ENCODE measurements around the gene DENND4A. TPM values are rescaled to one million over a fixed set of nuclear protein-coding genes. Genes with fewer than 3 reads are reported as not detected.
"Not testable (repeated sequence)": the region's sequence is repeated elsewhere in the genome, so short reads cannot be mapped to it uniquely, and the experiment has no call there.

The DENND4A gene
- total RNA-seq, 6 experiments from 2014 or later, result 15.8 to 19.4 (median 17.1) TPM

DNA sequence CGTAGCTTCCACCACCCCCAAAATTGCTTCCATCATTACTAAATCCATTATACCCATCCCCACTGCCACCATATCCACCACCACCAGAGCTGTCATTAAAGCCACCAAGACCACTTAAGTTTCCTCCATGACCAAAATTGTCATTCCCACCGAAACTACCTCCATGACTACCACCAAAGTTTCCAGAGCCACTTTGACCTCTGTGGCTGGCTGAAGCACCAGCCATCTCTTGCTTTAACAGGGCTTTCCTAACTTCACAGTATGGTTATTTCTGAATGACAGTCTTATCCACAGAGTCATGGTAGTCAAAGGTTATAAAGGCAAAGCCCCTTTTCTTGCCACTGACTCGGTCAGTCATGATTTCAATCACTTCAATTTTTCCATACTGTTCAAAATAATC is 24.3 kb upstream of the DENND4A start:
- H3K9me3 Mint-ChIP-seq, result peaks cover 10% of the 10 kb centered on the region
- DNase-seq, result no peak
- no peaks in the 10 kb centered on the region for H3K27me3 Mint-ChIP-seq (ENCODE audit: insufficient read depth)
- TF ChIP-seq, protein P1, sequence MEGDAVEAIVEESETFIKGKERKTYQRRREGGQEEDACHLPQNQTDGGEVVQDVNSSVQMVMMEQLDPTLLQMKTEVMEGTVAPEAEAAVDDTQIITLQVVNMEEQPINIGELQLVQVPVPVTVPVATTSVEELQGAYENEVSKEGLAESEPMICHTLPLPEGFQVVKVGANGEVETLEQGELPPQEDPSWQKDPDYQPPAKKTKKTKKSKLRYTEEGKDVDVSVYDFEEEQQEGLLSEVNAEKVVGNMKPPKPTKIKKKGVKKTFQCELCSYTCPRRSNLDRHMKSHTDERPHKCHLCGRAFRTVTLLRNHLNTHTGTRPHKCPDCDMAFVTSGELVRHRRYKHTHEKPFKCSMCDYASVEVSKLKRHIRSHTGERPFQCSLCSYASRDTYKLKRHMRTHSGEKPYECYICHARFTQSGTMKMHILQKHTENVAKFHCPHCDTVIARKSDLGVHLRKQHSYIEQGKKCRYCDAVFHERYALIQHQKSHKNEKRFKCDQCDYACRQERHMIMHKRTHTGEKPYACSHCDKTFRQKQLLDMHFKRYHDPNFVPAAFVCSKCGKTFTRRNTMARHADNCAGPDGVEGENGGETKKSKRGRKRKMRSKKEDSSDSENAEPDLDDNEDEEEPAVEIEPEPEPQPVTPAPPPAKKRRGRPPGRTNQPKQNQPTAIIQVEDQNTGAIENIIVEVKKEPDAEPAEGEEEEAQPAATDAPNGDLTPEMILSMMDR (IDR thresholded peaks at IDR 0.05), result no peak
- peaks cover 6% of the 10 kb centered on the region for H3K36me3 Mint-ChIP-seq (ENCODE audit: low read depth)
- H3K4me1 Mint-ChIP-seq (ENCODE audit: low read depth), result peaks cover 19% of the 10 kb centered on the region
- no peak overlapping the region for H3K4me3 Mint-ChIP-seq
- no peak overlapping the region for H3K27ac Mint-ChIP-seq

DNA sequence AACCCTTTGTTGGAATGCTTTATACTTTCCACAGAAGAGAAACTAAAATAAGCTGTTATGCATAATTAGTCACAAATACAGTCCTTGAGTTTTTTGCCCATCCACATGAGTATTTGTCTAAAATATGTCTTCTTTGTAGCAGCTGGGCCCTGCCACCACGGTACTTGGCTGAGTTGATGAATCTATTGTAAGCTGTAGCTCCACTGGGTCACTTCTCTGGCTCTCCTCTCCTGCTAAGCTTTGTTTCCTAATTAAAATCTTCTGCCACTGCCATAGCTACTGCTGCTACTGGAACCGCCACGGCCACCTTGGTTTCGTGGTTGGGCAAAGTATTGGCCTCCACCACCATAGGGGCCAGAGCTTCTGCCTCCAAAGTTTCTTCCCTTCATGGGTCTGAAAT is 23.9 kb upstream of the DENND4A start:
- not testable (repeated sequence) for H3K27me3 Mint-ChIP-seq (ENCODE audit: insufficient read depth); H3K36me3 Mint-ChIP-seq (ENCODE audit: low read depth); DNase-seq; H3K4me3 Mint-ChIP-seq; H3K27ac Mint-ChIP-seq
- Mint-ChIP-seq H3K9me3 (peaks cover 10% of the 10 kb centered on the region), H3K4me1 (ENCODE audit: low read depth) (peaks cover 19% of the 10 kb centered on the region)

DNA sequence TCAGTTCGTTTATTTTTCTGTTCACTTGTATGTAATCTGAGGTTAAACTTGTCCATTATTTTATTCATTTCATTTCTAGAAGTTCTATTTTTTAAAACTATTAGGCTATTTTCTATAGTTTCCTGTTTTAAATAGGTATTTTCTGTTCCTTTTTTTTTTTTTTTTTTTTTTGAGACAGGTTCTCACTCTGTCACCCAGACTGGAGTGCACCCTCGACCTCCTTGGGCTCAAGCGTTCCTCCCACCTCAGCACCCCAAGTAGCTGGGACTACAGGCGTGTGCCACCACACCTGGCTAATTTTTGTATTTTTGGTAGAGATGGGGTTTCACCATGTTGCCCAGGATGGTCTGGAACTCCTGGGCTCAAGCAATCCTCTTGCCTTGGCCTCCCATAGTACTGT is 22.2 kb upstream of the DENND4A start:
- H3K27me3 Mint-ChIP-seq (ENCODE audit: insufficient read depth); H3K4me1 Mint-ChIP-seq (ENCODE audit: low read depth); H3K36me3 Mint-ChIP-seq (ENCODE audit: low read depth); H3K4me3 Mint-ChIP-seq; H3K27ac Mint-ChIP-seq; DNase-seq: not testable (repeated sequence)
- peaks cover 10% of the 10 kb centered on the region for H3K9me3 Mint-ChIP-seq

DNA sequence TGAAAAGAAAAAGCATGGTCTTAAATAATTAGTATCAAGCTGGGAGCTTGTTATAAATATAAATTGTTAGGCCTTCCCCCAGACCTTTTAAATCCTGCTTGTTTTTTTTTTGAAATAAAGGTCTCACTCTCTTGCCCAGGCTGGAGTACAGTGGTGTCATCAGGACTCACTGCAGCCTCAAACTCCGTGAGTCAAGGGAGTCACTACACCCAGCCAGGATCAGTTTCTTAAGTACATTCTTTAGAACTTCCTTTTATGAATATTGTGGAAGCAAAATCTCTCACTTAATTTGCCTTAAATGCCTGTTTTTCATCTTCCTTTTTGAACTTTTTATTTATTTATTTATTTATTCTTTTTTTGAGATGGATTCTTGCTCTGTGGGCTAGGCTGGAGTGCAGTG is 20.8 kb upstream of the DENND4A start:
- H3K27ac Mint-ChIP-seq, result no peak overlapping the region

DNA sequence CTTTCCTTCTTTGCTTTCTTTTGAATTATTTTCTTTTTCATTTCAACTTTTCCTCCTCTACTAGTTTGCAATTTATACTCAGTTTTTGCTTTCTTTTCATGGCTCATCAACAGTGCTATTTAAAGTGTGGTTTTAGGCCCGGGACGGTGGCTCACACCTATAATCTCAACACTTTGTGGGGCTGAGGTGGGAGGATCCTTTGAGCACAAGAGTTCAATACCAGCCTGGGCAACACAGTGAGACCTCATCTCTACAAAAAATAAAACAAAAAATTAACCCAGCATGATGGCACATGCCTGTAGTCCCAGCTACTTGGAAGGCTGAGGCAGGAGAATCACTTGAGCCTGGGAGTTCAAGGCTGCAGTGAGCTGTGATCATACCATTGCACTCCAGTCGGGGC is 20.4 kb upstream of the DENND4A start:
- DNase-seq, result no peak
- TF ChIP-seq, protein P1 (IDR thresholded peaks at IDR 0.05), result no peak
- Mint-ChIP-seq H3K4me3 (no peak overlapping the region), H3K4me1 (ENCODE audit: low read depth) (no peaks in the 10 kb centered on the region; the same call in 1 of the 2 replicates), H3K9me3 (peaks cover 10% of the 10 kb centered on the region), H3K36me3 (ENCODE audit: low read depth) (peaks cover 6% of the 10 kb centered on the region), H3K27ac (no peak overlapping the region), H3K27me3 (ENCODE audit: insufficient read depth) (no peaks in the 10 kb centered on the region)

More for the DNA sequence above, 20.8 kb upstream of the DENND4A start:
- H3K36me3 Mint-ChIP-seq (ENCODE audit: low read depth), result peaks cover 6% of the 10 kb centered on the region
- H3K9me3 Mint-ChIP-seq, result peaks cover 10% of the 10 kb centered on the region
- no peak overlapping the region for H3K4me3 Mint-ChIP-seq
- H3K4me1 Mint-ChIP-seq (ENCODE audit: low read depth), result no peaks in the 10 kb centered on the region; the same call in 1 of the 2 replicates
- DNase-seq, result no peak
- TF ChIP-seq, protein P1 (IDR thresholded peaks at IDR 0.05), result no peak
- H3K27me3 Mint-ChIP-seq (ENCODE audit: insufficient read depth), result no peaks in the 10 kb centered on the region

DNA sequence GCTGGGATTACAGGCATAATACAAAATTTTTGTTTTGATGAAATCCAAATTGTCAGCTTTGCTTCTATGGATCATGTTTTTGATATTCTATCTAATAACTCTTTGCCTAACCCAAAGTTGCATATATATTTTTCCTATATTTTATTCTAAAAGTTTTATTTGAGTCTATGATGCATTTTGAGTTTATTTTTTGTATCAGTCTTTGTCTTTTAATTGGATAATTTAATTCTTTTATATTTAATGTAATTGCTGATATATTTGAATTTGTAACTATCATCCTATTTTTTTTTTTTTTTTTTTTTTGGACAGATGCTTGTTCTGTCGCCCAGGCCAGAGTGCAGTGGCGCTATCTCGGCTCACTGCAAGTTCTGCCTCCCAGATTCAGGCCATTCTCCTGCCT is 19.7 kb upstream of the DENND4A start:
- TF ChIP-seq, protein P1 (IDR thresholded peaks at IDR 0.05), result no peak
- H3K36me3 Mint-ChIP-seq (ENCODE audit: low read depth), result peaks cover 6% of the 10 kb centered on the region
- no peak for DNase-seq
- H3K4me3 Mint-ChIP-seq, result no peak overlapping the region
- no peaks in the 10 kb centered on the region; the same call in 1 of the 2 replicates for H3K4me1 Mint-ChIP-seq (ENCODE audit: low read depth)
- no peak overlapping the region for H3K27ac Mint-ChIP-seq
- no peaks in the 10 kb centered on the region for H3K27me3 Mint-ChIP-seq (ENCODE audit: insufficient read depth)
- H3K9me3 Mint-ChIP-seq, result peaks cover 10% of the 10 kb centered on the region

DNA sequence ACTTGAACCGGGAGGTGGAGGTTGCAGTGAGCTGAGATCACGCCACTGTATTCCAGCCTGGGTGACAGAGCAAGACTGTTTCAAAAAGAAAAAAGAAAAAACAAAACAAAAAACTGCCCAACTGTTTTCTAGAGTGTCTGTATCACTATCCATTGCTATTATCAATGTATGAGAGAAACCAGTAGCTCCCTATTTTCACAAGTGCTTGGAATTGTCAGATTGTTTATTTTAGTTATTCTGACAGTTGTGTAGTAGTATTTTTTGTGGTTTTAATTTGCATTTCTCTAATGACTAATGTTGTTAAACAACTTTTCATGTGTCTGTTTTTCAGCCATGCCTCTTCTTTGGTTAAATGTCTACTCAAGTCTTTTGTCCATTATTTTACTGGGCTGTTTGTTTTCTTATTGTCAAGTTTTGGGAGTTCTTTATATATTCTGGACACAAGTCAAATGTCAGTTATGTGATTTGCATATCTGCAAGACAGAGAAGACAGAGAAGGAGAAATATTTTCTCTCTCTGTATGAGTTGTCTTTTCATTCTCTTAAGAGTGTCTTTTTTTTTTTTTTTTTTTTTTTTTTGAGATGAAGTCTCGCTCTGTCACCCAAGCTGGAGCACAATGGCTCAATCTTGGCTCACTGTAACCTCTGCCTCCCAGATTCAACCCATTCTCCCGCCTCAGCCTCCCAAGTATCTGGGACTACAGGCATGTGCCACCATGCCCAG is 19.1 kb upstream of the DENND4A start:
- not testable (repeated sequence) for H3K27me3 Mint-ChIP-seq (ENCODE audit: insufficient read depth); H3K4me3 Mint-ChIP-seq; H3K4me1 Mint-ChIP-seq (ENCODE audit: low read depth); H3K27ac Mint-ChIP-seq; DNase-seq; H3K36me3 Mint-ChIP-seq (ENCODE audit: low read depth)
- peaks cover 10% of the 10 kb centered on the region for H3K9me3 Mint-ChIP-seq

Measured in HFFc6 (cell line).